NB4 (cell line): ENCODE results near the gene FLRT2.

Source experiments
- DNase-seq: peaks from one replicate; pipeline ENCODE4 v3.0.0; 2010; ENCODE audit warnings: low read depth
- H3K4me3 ChIP-seq: one replicate; pipeline ENCODE4 v1.5.1; 2011; ENCODE audit warnings: mild to moderate bottlenecking, low read depth, low read length, moderate library complexity
- CTCF ChIP-seq: IDR thresholded peaks from one replicate; pipeline ENCODE4 v1.5.1; 2012; ENCODE audit warnings: low read depth, low read length
- MAX ChIP-seq: IDR thresholded peaks from 2 replicates; pipeline ENCODE4 v1.6.1; 2011; ENCODE audit warnings: low read depth, low read length
- MYC ChIP-seq: IDR thresholded peaks from 2 replicates; pipeline ENCODE4 v1.6.1; 2011; ENCODE audit warnings: low read depth, low read length
- POLR2A ChIP-seq: IDR thresholded peaks from 2 replicates; pipeline ENCODE4 v1.6.1; 2011; ENCODE audit warnings: mild to moderate bottlenecking; ENCODE audit not compliant: insufficient read length; ENCODE audit errors: extremely low read depth

FLRT2 gene

GRCh38 chr14:85532374-85533022 lies 2.6 kb downstream of the FLRT2 start:
- TF ChIP-seq MAX, result no peak
- TF ChIP-seq MYC, result no peak
- TF ChIP-seq CTCF, result no peak
- TF ChIP-seq POLR2A, result no peak
- no peak overlapping the region for H3K4me3 ChIP-seq
- no peak for DNase-seq

- DNase-seq, result no peak
- H3K4me3 ChIP-seq, result no peak overlapping the region
- TF ChIP-seq MYC (no peak), POLR2A (no peak), CTCF (no peak), MAX (no peak)
Measured at GRCh38 chr14:85533023-85533860, 3.3 kb downstream of the FLRT2 start.

GRCh38 chr14:85533861-85534291 lies 3.9 kb downstream of the FLRT2 start:
- H3K4me3 ChIP-seq, result no peak overlapping the region
- no peak for DNase-seq
- TF ChIP-seq MAX (no peak), CTCF (no peak), POLR2A (no peak), MYC (no peak)

GRCh38 chr14:85534458-85535293 lies 4.7 kb downstream of the FLRT2 start:
- no peak overlapping the region for H3K4me3 ChIP-seq
- TF ChIP-seq MAX, result no peak
- no peak for TF ChIP-seq CTCF
- no peak for TF ChIP-seq MYC
- no peak for TF ChIP-seq POLR2A
- DNase-seq, result no peak

GRCh38 chr14:85535321-85535720 lies 5.4 kb downstream of the FLRT2 start:
- DNase-seq, result no peak
- TF ChIP-seq MAX, result no peak
- no peak for TF ChIP-seq POLR2A
- no peak for TF ChIP-seq MYC
- TF ChIP-seq CTCF, result no peak
- no peak overlapping the region for H3K4me3 ChIP-seq
